GM12878 (cell line): Measurements from ENCODE around the gene CCDC117.

ENCODE experiments used
- BACH1 ChIP-seq: fragments of 450-650 bp; IDR thresholded peaks from 2 replicates; pipeline ENCODE4 v1.6.1; 2017; ENCODE audit warnings: mild to moderate bottlenecking, borderline replicate concordance
- EZH2 ChIP-seq: IDR thresholded peaks from 2 replicates; pipeline ENCODE4 v1.6.1; 2012; ENCODE audit warnings: low read depth, mild to moderate bottlenecking, control low read depth, inconsistent platforms, low read length, borderline replicate concordance; ENCODE audit not compliant: control insufficient read depth
- GABPA ChIP-seq: IDR thresholded peaks from 2 replicates; pipeline ENCODE4 v1.6.1; 2014; ENCODE audit warnings: antibody characterized with exemption, low read depth, mild to moderate bottlenecking, inconsistent platforms
- LARP7 ChIP-seq: fragments of 450-650 bp; IDR thresholded peaks from 2 replicates; pipeline ENCODE4 v1.6.1; 2017; ENCODE audit warnings: mild to moderate bottlenecking
- NRF1 ChIP-seq: conservative IDR thresholded peaks from 2 replicates; pipeline ENCODE4 v1.6.1; 2011; ENCODE audit warnings: mild to moderate bottlenecking, low read depth, low read length, improper control_type of control experiment
- SRF ChIP-seq, 2 experiments: IDR thresholded peaks; 2 replicates each; pipeline ENCODE4 v1.6.1; 2011; ENCODE audit warnings: low read depth in 2 of 2, low read length in 2 of 2, mild to moderate bottlenecking in 1 of 2, moderate library complexity in 1 of 2
- TCF12 ChIP-seq: IDR thresholded peaks from 2 replicates; pipeline ENCODE4 v1.6.1; 2011; ENCODE audit warnings: low read depth, mild to moderate bottlenecking, low read length
- TF ChIP-seq, protein P1 (sequence below), 3 experiments: IDR thresholded peaks in 2 of 3; conservative IDR thresholded peaks in 1 of 3; 2 replicates each; pipeline ENCODE4 v1.5.1; 2011; ENCODE audit warnings: low read depth in 3 of 3, low read length in 3 of 3, mild to moderate bottlenecking in 3 of 3, control low read depth in 2 of 3, moderate library complexity in 2 of 3, inconsistent platforms in 1 of 3, mixed read lengths in 1 of 3; ENCODE audit not compliant: control insufficient read depth in 2 of 3, insufficient read depth in 1 of 3; ENCODE audit errors: extremely low read depth in 1 of 3
- TF ChIP-seq, protein P2 (sequence below): fragments of 450-650 bp; formaldehyde crosslinking; IDR thresholded peaks from 2 replicates; pipeline ENCODE4 v1.4.0; 2020; ENCODE audit warnings: mild to moderate bottlenecking, moderate library complexity
- TF ChIP-seq, protein P3 (sequence below): fragments of 450-650 bp; IDR thresholded peaks from 2 replicates; pipeline ENCODE4 v1.6.1; 2016; ENCODE audit warnings: mild to moderate bottlenecking

DNA sequence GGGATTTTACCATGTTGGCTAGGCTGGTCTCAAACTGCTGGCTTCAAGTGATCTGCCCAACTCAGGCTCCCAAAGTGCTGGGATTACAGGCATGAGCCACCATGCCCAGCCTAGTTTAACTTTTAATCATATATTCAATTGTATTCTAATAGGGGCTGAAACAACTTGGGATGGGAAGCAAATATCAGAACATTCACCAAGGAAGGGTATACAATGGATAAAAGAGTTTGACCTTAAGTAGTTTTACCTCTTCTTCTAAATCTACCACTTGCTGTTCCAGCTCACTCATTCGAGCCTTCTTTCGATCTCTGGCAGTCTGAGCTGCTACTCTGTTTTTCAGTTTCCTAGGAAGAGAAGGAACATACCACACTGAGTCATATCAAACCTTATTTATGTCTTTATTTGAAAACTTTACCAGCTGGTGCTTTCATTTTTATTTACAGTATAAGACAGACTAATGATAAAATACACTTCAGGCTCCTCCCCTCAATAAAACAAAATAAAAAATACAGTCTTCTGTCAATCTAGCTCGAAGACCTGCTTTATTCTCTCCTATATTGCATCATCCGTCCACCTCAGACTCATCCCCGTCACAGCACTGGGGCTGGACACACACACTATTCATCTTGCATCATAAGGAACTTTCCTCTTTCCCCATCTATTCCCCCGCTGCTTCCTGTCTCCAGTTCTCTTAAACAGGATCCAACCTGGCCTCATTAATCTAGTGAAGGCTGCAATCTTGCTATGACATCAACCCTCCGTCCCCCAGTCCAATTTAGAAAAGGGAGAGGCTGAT is 26.5 kb downstream of the CCDC117 start:
- TF ChIP-seq LARP7 (no peak), NRF1 (no peak), BACH1 (no peak), GABPA (no peak), TCF12 (no peak), SRF (IDR thresholded peaks at IDR 0.05; ENCODE audit: low read depth in 2 of 2, low read length in 2 of 2) (no peak), EZH2 (no peak)
- TF ChIP-seq, protein P1, sequence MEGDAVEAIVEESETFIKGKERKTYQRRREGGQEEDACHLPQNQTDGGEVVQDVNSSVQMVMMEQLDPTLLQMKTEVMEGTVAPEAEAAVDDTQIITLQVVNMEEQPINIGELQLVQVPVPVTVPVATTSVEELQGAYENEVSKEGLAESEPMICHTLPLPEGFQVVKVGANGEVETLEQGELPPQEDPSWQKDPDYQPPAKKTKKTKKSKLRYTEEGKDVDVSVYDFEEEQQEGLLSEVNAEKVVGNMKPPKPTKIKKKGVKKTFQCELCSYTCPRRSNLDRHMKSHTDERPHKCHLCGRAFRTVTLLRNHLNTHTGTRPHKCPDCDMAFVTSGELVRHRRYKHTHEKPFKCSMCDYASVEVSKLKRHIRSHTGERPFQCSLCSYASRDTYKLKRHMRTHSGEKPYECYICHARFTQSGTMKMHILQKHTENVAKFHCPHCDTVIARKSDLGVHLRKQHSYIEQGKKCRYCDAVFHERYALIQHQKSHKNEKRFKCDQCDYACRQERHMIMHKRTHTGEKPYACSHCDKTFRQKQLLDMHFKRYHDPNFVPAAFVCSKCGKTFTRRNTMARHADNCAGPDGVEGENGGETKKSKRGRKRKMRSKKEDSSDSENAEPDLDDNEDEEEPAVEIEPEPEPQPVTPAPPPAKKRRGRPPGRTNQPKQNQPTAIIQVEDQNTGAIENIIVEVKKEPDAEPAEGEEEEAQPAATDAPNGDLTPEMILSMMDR (IDR thresholded peaks at IDR 0.05 in 2 of 3, conservative IDR thresholded peaks at IDR 0.05 in 1 of 3; ENCODE audit: control insufficient read depth in 2 of 3, extremely low read depth in 1 of 3, insufficient read depth in 1 of 3, low read depth in 3 of 3, low read length in 3 of 3), result no peak
- TF ChIP-seq, protein P2, sequence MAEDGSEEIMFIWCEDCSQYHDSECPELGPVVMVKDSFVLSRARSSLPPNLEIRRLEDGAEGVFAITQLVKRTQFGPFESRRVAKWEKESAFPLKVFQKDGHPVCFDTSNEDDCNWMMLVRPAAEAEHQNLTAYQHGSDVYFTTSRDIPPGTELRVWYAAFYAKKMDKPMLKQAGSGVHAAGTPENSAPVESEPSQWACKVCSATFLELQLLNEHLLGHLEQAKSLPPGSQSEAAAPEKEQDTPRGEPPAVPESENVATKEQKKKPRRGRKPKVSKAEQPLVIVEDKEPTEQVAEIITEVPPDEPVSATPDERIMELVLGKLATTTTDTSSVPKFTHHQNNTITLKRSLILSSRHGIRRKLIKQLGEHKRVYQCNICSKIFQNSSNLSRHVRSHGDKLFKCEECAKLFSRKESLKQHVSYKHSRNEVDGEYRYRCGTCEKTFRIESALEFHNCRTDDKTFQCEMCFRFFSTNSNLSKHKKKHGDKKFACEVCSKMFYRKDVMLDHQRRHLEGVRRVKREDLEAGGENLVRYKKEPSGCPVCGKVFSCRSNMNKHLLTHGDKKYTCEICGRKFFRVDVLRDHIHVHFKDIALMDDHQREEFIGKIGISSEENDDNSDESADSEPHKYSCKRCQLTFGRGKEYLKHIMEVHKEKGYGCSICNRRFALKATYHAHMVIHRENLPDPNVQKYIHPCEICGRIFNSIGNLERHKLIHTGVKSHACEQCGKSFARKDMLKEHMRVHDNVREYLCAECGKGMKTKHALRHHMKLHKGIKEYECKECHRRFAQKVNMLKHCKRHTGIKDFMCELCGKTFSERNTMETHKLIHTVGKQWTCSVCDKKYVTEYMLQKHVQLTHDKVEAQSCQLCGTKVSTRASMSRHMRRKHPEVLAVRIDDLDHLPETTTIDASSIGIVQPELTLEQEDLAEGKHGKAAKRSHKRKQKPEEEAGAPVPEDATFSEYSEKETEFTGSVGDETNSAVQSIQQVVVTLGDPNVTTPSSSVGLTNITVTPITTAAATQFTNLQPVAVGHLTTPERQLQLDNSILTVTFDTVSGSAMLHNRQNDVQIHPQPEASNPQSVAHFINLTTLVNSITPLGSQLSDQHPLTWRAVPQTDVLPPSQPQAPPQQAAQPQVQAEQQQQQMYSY (CRISPR knock-in tag), result no peak
- TF ChIP-seq, protein P3, sequence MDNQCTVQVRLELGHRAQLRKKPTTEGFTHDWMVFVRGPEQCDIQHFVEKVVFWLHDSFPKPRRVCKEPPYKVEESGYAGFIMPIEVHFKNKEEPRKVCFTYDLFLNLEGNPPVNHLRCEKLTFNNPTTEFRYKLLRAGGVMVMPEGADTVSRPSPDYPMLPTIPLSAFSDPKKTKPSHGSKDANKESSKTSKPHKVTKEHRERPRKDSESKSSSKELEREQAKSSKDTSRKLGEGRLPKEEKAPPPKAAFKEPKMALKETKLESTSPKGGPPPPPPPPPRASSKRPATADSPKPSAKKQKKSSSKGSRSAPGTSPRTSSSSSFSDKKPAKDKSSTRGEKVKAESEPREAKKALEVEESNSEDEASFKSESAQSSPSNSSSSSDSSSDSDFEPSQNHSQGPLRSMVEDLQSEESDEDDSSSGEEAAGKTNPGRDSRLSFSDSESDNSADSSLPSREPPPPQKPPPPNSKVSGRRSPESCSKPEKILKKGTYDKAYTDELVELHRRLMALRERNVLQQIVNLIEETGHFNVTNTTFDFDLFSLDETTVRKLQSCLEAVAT, result no peak
